CD4-positive, alpha-beta T cell treated with Interleukin-15 for 4 hours (primary cell): Measurements from ENCODE around the gene CDH23.

Experiments used
- DNase-seq: peaks from one replicate; pipeline ENCODE4 v3.0.0-alpha.2; 2020; ENCODE audit warnings: low spot score

Gene CDH23

DNA sequence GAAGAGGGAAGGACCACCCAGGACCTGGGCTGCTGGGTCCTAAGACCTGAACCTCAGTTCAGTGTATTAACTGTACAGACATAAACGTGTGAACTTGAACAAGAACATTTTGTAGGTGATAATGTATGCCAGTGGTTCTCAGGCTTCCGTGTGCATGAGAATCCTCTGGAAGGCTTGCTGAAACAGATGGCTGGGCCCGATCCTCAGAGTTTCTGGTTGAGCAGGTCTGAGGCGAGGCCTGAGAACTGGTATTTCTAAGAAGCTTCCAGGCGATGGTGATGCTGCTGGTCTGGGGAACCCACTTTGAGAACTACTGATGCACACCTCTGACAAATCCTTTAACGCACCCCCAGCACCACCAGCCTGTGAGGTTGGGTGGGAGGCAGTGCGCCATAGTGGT, 70.4 kb downstream of the CDH23 start:
- no peak for DNase-seq

DNA sequence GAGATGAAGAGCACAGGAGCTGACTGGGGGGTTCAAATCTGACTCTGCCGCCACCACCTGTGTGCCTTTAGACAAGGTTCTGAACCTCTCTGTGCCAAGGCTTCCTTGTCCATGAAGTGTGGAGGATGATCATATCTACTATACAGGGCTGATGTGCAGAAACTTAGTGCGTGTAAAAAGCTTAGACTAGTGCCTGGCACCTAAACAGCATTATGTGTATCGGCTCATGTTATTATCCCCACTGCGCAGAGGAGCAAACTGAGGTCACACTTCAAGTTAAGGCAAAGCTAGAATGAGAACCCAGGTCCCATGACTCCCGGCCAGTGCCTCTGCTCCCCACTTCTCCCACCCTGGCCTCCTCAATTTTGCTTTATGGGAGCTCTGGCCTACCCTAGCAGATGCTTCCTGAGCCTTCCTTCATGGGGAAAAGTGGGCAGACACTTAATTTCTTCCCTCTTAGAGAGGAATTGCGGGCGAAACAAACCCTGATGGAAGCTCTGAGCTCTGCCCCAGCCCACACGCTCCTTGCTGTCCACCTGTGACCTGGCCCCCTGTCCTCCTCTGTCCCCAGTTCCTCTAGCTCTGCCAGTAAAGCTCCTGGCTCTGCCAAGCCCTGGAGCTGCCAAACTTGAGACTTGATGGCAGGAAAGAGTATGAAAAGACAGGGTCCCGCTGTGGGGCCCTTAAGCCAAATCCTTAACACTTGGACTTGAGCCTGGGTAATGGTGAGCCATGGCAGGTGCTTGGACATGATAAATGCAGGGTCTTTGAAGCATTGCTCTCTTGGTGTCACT, 71.0 kb downstream of the CDH23 start:
- DNase-seq, result no peak

DNA sequence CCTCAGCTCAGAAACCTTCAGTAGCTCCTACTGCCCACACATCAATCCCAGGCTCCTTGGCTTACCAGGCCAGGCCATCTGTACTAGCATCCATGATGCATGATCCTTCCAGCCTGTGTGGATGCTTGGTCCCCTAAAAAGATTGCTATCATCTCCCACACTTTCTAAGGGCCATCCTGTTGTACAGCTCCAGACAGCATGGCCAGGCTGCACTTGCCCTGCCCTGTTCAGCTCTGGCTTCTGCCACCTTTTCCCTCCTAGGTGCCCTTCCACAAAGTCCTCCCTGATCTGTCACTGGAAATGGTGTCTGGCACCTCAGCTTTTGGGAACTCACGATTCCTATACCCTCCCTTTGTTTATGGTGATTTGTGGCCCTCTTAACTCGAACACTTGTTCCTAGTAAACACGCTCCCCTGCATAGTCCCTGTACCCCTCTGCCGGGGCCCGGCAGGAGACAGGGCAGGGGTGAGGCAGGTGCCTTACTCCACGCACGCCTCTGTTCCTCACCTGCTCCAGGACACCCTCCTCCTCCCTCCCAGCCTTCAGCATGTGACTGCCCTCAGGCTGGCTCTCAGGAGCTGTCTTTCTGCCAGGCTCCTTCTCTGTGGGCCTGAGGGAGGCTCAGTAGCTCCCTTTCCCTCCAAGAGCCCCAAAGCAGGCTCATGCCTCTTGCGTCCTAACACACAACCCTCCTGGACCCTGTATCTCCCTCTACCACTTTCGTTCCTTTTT, 71.8 kb downstream of the CDH23 start:
- no peak for DNase-seq

DNA sequence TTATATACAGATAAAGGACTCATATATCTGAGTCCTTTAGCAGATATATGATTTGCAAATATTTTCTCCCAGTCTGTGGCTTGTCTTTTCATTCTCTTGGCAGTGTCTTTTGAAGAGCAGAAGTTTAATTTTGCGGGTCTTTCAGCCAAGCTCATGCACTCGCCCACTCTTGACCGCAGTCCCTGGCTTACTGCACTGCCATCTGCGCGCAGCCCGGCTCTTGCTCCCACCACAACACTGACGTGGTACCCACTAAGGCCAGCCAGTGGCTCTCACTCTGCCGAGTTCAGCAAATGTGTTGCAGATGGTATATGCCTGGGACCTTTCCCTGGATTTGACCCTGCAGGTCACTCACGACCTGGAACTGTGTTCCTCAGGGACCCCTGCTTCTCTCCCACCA, 74.3 kb downstream of the CDH23 start:
- DNase-seq, result no peak

DNA sequence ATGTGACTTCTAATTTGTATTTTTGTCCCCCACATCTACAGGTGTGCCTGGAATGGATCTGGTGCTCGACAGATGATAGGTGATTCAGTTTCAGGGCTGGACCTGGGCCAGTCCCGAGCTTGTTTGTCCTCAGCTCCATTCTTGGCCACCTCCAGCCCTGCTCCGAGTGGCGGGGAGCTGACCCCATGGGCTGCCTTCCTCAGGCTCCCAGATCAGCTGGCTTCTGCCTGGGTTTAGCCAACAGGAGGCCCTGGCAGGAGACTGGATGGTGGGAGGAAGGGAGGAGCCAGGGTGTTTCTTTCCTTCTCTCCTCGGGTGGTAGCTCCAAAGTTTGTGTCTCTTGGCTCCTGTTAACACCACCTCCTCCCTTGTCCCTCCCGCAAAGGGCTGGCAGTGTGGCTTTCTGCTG, 75.2 kb downstream of the CDH23 start:
- DNase-seq, result no peak

DNA sequence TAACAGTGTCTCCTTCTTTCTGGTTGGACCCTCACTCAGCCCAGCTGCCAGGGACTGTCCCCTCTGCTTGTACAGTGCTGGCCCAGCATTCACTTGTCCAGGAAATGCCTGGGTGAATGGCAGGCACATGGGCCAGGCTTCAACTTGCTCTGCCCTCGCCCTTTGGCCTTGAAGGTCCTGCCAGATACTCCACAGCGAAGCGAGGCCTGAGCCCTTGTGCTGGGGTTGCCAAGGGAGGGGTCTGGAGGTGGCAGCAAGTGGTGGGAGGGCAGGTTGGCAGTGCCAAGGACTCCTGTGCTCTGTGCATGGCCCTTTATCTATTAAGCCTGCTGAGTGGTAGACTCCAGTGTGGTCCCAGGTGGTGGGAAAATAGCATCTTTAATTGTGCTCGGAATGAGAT, 75.7 kb downstream of the CDH23 start:
- DNase-seq, result no peak

DNA sequence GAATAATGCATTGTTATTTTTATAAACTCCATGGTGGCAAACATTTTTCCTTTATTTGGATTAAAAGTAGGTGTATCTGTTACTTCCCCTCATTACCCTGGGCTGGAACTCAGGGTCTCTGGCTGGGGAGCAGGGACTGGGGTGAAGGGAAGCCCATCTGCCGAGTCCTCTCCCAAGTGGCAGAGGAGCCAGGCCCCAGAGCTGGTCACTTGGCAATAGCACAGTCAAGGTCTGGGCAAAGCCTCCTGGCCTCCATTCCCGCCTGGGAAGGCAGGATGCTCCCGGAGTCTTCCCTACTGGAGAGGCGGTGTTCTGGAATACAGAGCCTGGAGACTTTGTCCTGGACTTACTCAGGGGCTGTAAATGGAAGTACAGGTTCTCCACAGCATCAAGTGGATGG, 76.2 kb downstream of the CDH23 start:
- no peak for DNase-seq

DNA sequence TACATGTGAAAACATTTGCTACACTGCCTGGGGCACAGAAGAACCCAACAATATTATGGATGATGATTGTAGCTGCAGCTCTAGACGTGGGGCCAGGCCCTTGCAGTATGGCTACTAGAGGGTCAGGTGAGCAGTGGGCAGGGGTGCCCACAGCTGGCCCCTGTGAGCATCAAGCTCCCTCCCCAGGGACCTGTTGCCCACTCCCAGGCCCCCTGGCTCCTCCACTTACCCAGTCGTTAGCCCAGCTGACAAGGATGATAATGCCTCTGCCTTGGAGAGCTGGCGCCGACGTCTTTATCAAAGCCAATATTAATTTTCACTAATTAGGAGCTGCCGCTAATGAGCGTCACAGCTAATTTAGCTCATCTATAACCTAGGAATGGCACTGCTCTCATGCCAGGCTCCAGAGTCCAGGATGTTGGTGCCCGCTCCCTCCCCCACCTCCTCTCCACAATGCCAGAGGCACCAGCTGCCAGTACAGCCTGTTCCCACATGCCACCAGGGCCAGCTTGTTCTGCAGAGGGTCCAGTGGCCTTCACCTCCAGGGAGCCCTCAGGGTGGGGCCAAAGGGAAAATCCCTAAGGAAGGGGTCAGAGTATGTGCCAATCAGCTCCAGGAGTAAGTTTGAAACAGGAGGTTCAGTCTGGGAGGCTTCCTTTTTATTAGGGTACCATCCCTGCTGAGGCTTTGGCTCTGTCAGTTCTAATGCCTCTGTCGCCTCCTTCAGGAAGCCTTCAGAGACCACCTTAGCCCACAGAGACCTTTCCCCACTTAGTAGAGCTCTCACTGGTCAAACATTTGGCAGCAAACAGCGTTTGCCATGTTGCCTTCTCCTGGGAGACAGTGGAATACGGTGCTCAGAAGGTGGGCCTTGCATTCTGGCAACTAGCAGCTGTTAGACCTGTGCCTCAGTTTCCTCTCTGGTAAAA, 77.2 kb downstream of the CDH23 start:
- no peak for DNase-seq

DNA sequence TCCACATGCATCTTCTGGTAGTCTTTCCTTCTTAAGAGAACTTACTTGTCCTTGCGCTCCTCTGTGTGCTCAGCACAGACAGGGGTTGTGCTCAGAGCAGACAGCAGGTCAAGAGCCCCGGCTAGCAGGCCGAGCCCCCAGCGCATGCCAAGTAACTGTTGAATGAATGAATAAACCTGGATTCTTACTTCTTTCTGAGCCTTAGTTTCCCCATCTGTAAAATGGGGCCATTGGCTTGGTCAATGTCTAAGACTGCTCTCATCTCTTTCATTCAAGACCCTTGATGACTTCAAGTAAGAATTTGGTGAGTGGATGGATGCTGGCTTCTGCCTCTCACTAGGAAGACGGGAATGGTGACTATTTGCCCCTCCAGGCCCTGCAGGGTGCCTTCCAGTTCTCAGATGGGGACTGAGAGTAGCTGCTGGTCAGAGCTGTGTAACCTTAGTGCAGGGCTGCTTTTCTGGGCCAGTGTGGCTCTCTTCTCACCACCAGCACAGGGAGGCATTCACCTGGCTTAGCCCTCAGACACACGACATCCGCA, 78.1 kb downstream of the CDH23 start:
- no peak for DNase-seq

DNA sequence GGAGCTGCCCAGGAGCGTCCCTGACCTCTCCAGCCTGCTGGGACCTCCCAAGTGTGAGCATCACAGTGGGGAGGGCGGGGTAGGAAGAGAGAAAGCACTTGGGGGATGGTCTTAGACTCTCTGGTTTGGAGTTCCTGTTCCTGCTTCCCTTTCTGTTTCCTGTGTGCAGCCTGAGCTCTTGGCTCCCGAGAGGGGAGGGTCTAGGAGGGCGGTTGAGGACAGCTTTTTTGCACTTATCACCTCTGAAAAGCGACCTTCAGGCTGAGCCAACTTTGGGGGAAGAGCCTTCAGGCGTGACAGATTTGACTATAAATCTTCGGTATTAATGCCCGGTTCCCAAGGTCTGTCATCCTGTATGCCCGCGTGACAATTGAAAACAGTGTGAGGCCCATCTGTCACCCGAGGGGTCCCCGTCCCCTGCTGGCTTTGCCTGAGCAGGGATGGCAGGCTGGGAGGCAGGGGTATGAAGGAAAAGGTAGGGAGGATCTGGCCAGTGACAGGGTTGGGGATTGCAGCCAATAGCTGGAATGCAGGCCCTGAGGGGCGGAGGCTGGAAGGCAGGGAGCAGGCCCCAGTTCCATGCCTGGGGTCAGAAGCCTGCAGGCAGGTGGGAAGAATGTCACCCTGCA, 78.6 kb downstream of the CDH23 start:
- no peak for DNase-seq

DNA sequence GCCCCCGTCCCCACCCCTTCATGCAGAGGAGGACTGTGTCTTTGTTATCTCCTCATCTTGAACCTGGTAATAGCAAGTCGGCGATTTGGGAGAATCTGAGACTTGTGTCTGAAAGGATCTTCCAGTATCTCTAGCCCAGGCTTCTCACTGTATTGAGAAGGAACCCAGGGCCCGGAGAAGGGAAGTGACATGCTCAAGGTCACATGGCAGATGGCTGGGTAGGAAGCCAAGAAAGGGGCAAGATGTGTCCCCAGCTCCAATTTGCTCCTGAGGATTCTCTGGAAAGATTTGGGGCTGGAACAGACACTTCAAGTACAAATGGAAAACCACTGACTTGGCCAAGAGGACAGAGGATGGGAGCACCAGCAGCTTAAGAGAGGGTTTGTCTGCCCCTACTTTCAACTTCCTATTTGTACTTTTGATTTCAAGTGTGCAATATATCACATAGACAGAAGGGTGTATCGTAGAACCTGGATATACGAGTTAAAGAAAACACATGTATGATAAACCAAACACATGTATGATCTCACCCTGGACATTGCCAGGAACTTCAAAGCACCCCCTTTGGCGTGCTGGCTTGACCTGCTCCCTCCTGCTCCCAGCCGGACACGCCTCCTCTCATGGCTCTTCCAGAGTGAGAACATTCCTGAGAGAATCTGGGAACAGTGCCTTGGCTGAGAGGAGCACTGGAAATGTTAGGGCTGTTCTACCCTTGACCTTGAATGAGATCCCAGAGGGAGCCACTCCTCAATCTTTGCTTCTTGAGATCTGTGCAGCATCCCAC, 79.7 kb downstream of the CDH23 start:
- DNase-seq, result no peak

DNA sequence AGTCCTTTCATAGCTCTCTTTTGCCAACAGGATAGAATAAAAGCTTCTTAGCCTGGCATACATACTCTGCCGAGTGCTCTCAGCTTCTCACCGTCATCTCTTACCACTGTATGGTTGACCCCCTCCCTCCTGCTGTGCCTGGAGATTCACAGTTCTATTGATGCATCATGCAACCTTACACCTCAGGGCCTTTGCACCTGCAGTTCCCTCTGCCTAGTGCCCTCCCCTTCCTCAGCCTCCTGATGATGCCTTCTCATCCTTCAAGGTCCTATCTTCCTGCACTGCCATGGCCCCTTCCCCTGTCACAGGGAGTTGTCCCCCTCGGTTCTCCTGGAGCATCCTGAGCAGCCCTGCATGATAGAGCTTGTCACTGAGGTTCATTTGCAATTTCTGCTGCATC, 81.5 kb downstream of the CDH23 start:
- DNase-seq, result no peak

DNA sequence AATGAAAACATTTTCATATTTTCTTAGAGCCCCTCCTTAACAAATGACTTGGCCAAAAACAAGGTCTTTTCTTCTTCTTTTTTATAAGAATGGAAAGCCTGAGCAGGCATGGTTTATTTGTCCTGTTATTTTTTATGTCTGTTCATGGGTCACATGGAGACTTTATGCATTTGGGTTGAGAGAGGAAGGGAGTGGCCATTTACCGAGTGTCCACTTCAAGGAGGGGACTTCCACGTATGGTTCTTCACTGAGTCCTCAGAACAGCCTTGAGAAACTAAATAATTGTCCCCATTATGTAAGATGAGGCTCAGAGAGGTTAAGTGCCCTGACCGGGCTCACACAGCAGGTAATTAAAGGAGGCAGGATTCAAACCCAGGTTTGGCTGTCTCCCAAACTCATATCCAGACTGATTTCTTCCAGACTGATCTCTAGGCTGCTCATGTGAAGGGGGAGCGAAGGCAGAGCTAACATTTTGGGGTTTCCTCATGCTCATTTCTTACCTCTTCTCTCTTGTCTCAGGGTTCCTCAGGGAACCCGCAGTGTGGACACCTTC, 82.2 kb downstream of the CDH23 start:
- no peak for DNase-seq

DNA sequence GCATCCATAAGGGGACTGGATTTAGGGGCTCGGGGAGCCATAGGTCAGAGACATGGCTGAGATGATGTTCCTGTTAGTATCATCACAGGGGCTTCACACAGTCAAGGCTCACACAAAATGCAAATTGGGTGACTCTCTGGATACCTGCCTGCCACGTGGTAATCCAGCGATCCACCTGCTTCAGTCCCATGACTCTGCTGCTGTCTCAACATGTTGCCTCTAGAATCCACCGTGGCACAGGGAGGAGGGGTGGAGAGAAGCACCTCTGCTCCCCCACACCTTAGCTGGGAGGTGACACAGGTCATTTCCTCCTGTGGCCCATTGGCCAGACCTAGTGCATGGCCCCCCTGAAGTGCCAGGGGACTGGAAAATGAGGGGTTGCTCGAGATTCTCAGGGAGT, 83.1 kb downstream of the CDH23 start:
- no peak for DNase-seq

DNA sequence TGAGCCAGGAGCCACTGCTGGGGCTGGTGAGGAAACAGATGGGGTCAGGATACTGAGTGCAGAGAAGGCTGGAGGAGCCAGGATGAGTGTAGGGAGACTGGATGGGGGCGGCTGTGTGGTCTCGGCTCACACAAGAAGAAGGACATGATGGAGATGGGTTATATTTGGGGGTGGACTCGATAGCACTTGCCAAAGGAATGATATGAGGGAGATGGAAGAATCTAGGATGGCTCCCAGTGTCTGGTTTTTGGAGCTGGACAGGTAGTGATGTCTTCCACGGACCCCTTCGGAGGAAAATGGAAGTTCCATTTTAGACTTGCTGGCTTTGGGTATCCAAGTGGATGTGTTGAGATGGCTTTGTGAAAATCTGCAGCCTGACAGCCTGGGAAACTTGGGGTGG, 83.9 kb downstream of the CDH23 start:
- no peak for DNase-seq

DNA sequence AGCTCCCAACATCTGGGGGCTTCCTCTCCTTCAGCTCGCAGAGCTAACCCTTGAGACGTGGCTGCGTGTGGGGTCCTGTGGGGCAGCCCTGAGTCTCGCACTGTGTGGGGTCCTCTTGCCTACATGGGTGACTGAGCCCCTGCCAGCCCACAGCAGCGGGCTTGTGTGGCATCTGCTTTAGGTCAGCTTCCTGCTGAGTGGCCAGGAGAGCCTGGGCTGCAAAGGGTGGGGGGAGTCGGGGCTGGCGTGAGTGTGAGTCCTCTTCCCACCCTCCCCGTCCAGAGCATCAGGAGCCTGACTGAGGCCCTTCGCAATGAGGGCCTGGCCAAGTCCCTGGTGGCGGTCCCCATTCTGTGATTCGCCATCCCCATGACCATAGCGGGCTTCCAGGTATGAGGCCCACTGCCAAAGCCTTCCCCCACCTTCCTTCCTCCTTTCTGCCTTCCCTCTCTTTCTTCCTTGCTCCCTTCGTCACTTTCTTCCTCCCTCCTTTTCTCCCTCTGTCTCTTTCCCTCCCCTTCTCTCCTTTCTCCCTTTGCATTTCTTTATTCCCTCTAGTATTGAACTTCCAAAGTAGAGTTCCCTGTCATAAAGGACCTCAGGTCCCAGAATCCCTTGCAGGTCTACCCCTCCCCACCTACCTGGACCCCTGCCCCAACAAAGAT, 85.2 kb downstream of the CDH23 start:
- no peak for DNase-seq

DNA sequence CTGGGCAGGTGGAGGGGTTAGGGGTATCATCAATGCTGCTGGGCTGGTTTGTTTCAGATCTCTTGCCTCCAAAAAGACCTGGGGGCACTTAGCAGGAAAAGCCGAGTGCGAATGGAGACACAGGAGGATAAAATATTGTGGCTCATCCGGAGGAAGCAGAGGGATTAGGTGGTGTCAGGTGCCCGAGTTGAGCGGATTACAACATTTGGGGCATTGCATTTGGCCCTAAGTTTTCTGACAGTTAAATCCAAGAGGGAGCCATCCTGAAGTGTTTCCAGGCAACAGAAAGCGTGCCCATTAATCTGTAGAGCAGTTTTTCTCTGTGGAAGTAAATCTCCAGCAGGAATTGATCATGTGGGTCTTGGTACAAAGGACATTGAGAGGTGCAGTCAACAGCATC, 85.9 kb downstream of the CDH23 start:
- DNase-seq, result no peak

DNA sequence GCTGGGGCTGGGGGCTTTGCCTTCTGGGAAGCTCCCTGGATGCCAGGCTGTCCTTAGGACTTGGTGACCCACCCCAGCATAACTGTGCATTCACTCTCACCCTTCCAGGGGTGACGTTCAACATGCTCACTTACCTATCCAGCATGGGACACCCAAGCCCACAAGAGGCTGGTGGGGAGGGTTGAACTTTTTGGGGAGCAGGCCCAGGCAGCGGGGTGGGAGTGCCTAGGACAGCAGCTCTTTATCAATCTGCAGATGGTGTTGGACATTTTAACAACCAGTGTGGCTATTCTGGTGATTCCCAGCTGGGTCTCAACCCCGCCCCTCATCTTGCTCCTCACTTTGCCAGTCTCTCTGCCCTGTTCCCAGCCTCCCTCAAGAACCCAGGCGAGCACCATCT, 86.4 kb downstream of the CDH23 start:
- DNase-seq, result no peak

DNA sequence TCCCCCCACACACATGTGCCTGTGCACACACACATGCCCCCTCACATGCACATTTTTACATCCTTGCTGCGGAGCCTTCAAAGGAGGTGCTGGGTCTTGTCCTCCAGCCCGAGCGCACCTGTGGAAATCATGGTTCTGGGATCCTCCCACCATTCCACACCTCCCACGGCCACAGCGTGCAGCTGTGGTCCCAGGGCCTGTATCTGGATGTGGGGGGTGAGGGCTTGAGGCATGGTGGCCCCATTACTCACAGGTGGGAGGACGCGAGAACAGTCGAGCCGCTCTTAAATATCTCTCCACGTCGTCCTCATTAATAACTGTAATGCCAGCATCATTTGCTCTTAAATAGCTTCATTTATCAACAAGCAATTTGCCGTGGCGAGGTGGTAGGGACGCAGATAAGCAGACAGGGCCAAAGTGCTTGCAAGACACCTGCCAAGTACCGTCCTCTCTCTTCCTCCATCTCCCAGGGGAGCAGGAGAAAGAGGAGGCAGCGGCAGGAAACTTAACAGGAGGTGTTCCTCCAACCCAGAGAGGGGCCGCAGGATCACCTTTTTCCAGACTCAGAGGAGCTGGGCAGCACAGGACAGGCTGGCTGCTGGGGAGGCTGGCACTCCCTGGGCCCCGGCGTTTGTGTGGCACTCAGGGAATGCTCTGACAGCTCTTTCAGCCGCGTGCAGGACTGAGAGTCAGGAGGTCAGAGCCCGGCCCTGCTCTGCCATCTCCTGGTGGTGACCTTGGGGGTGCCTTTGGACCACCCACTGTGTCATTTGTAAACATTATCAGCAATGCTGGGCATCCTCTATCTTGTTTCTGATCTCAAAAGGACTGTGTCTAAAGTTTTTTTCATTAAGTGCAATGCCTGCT, 87.4 kb downstream of the CDH23 start:
- DNase-seq, result no peak
